COR-L47 (cell line): Measurements from ENCODE around the gene CKM.
A peak's percentile ranks its signal among the peaks of the same experiment; 100 is the strongest.
"Not testable (repeated sequence)": the region's sequence is repeated elsewhere in the genome, so short reads cannot be mapped to it uniquely, and the experiment has no call there.

Experiments used
- DNase-seq: peaks from one replicate; lab custom pipeline; 2025; lab: John Stamatoyannopoulos, UW

CKM gene

GRCh38 chr19:45320997-45321775 lies 1.5 kb downstream of the CKM start:
- DNase-seq = no peak

DNA sequence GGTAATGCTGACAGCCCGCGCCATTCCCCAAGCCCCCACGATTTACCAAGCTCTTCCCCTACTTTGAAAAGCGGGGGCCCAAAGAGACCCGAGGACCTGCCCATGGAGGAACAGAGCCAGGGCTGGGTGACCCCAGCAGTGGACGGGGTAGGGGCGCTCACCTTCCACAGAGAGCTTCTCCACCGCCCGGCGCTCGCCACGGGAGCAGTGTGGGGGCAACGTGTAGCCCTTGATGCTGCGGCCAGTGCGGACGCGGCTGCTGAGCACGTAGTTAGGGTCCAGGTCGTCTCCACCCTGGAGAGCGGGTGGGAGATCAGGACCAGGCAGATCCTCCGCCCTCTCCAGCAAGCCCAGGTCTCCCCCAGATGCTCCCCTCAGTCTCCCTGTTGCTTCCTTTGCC lies 7.4 kb downstream of the CKM start:
- DNase-seq = no peak

- DNase-seq = no peak
Observed at GRCh38 chr19:45314708-45315245, 7.9 kb downstream of the CKM start.

DNA sequence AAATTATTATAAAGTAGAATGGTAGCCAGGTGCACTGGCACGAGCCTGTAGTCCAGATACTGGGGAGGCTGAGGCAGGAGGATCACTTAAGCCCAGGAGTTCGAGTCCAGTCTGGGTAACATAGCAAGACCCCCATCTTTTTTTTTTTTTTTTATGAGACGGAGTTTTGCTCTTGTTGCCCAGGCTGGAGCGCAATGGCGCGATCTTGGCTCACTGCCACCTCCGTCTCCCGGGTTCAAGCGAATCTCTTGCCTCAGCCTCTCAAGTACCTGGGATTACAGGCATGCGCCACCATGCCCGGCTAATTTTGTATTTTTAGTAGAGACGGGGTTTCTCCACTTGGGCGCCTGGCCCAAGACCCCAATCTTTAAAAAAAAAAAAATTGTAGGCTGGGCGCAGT lies 10.4 kb downstream of the CKM start:
- DNase-seq = not testable (repeated sequence)

DNA sequence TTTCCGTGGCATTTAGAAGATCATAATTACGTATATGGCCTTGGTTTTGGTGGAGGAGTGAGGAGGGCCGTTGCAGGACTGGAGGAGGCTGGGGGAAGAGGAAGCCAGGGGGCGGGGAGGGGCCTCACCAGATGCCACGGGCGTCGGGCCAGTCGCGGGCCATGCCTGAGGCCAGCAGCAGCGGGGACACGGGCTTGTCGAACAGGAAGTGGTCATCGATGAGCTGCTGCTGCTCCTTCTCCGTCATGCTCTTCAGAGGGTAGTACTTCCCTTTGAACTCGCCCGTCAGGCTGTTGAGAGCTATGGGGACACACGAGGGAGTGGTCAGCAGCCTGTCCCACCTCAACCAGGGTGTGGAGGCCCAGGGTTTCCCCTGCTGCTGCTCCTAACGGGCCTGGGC lies 11.1 kb downstream of the CKM start:
- DNase-seq = no peak

DNA sequence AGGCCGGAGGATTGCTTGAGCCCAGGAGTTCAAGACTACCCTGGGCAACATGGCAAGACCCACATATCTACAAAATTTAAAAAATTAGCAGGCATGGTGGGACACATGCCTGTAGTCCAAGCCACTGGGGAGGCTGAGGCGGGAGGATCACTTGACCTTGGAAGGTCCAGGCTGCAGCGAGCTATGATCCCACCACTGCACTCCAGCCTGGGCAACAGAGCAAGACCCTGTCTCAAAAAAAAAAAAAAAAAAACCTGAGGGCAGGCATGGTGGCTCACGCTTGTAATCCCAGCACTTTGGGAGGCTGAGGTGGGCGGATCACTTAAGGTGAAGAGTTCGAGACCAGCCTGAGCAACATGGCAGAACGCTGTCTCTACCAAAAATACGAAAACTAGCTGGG lies 13.4 kb downstream of the CKM start:
- DNase-seq = not testable (repeated sequence)

DNA sequence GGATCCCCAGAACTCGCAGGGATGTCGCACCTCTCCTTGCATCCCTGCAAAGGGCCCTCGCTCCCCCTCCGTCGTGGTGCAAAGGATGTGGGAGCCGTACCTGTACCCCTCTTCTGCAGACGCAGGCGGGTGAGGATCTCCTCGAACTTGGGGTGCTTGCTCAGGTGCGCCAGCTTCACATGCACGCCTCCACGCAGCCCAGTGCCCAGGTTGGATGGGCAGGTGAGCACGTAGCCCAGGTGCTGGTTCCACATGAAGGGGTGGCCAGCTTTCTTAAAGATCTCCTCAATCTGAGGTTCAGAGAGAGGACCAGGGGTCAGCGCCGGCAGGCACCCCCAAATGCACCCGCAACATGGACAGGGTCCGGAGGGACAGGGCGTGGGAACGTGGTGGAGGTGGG lies 15.3 kb downstream of the CKM start:
- DNase-seq = no peak

GRCh38 chr19:45306518-45307027 lies 16.1 kb downstream of the CKM start:
- DNase-seq = peak; percentile 19

GRCh38 chr19:45306040-45306439 lies 16.6 kb downstream of the CKM start:
- DNase-seq = no peak

GRCh38 chr19:45305421-45305820 lies 17.3 kb downstream of the CKM start:
- no peak for DNase-seq

DNA sequence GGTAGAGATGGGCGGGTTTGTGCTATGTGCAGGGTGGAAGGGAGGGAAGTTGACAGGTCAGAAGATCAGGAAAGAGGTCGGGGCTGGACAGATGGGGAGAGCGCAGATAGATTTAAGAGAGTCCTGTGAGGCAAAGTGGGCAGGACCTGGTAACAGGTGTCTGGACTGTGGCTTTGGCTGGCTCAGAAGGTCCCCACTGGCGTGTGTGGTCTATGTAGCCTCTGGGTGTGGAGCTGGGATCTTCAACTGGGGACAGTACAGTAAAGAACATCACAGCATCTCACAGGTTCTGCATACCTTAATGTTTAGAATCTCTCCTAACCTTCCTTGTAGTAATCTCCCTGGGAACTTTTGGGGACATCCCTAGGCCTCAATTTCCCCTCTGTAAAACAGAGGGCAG lies 17.7 kb downstream of the CKM start:
- DNase-seq = no peak

DNA sequence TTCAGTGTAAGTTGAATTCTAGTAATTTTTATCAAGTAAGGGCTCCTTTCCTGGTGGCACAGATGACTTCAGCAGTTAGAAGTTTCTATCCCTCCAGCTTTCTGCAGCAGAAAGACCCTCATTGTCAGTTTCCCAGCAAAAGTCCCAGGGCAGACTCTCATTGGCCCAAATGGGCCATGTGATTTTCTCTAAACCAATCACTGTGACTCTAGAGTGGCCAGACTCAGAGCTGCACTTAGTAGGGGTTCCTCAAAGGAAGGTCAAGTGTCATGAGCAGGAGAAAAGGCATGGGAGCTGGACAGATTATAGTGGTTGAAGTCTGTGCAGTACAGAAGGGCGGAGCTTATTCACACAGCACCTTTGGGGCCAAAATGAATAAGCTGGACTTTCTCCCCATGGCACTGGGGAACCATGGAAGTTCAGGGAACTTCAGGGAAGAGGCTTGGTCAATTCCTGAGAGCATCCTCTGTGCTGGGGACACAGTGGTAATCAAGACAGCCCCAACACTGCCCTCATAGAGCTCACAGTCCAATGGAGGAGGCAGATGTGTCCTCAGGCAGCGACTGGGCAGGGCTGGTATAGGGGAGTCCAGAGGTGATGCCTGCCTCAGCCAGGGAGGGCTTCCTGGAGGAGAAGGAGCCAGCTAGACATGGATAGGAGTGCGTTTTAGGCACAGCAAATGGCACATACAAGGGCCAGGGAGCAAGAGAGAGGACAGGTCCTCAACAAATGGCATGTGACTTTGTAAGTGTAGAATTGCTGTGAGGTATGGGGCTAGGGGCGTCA lies 18.3 kb downstream of the CKM start:
- no peak for DNase-seq

- no peak for DNase-seq
Observed at GRCh38 chr19:45303269-45304060, 19.2 kb downstream of the CKM start.

DNA sequence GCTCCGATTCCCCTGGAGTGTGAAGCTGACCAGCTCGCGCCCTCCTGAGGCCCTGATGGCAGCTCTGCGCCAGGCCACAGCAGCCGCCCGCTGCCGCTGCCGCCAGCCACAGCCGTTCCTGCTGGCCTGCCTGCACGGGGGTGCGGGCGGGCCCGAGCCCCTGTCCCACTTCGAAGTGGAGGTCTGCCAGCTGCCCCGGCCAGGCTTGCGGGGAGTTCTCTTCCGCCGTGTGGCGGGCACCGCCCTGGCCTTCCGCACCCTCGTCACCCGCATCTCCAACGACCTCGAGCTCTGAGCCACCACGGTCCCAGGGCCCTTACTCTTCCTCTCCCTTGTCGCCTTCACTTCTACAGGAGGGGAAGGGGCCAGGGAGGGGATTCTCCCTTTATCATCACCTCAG lies 20.3 kb downstream of the CKM start:
- no peak for DNase-seq

DNA sequence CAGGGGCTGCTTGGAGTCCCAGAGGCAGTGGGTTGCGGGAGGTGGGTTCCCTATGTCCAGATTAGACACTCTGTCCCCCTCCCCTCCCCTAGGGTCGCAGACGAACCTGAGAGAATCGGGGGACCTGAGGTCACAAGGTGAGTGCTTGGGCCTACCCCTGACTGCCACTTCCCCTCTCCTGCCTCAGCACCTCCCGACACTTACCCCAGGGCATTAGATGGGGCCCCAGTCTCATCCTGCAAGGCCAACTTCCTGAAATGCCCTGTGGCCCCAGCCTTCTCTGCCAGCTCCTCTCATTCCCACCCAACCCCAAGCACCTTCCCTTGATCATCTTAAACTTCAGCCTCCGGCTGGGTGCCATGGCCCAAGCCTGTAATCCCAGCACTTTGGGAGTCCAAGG lies 23.0 kb downstream of the CKM start:
- DNase-seq = no peak

- DNase-seq = no peak
Observed at GRCh38 chr19:45298264-45298663, 24.4 kb downstream of the CKM start.

DNA sequence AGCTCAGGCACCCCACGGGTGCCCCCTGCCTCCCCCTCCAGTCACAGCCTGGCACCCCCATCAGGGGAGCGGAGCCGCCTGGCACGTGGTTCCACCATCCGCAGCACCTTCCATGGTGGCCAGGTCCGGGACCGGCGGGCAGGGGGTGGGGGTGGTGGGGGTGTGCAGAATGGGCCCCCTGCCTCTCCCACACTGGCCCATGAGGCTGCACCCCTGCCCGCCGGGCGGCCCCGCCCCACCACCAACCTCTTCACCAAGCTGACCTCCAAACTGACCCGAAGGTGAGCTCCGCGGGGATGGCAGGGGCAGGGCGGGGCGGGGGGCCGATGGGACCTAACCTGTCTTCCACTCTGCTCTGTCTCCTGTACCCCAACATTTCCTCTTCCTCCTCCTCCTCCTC lies 25.0 kb downstream of the CKM start:
- DNase-seq = no peak

GRCh38 chr19:45296355-45296754 lies 26.3 kb downstream of the CKM start:
- DNase-seq = no peak

GRCh38 chr19:45295873-45296272 lies 26.8 kb downstream of the CKM start:
- DNase-seq = no peak

DNA sequence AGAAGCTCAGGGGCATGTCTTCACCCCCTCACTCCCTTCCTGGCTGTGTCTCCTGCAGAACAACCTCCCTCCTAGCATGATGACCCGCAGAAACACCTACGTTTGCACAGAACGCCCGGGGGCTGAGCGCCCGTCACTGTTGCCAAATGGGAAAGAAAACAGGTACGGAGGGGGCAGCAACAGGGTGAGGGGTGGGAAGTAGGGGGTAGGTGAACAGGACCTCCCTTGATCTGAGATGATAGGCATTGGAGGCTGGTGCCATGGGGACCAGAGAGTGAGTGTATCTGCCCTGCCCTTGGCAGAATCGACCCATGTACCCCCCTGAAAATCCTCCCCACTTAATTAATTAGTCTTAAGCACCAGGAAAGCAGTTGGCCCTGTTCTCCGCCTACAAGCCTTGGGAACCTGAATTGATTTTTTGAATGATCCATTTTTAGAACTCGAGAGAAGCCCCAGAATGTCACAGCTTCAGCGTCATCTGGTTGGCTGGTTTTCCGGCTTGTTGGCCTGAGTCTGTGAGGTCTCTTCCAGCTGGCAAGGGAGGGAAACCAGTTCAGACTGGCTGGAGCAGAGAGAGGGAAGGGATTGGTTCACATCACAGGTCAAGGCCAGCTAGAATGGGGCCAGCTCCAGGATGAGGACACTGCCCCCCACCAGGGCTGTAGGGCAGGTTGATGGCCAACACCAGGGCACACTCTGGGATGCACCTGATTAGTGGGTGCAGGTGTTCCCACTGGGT lies 28.2 kb downstream of the CKM start:
- no peak for DNase-seq

- DNase-seq = no peak
Observed at GRCh38 chr19:45293682-45294081, 29.0 kb downstream of the CKM start.

DNA sequence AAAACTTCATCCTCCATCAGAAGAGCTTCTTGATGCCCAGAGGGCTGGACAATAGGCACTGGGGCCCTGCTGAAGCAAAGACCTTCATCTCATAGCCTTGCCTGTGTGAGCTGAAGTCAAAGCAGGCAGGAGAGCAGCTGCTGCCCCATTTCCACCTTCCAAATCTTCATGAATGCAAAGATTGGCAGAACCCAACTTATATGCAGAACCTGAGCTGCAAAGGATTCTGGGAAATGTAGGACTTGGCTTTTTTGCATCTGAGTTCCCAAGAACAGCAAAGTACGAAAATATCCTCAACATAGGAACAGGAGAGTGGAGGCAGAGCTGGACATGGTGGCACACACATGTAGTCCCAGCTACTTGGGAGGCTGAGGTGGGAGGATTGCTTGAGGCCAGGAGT lies 30.8 kb downstream of the CKM start:
- DNase-seq = no peak
